NT2/D1 (cell line): ENCODE data around the gene SEMA3F.

Experiments used
- SUZ12 ChIP-seq: IDR thresholded peaks from 2 replicates; pipeline ENCODE4 v1.6.1; 2011; ENCODE audit not compliant: insufficient read length, insufficient read depth; ENCODE audit errors: extremely low read depth
- ZNF274 ChIP-seq: IDR thresholded peaks from 2 replicates; pipeline ENCODE4 v1.6.1; 2011; ENCODE audit warnings: mild to moderate bottlenecking, low read depth, low read length

- TF ChIP-seq ZNF274 (no peak), SUZ12 (no peak)
Observed at GRCh38 chr3:50133283-50133615, 21.9 kb upstream of the SEMA3F start.
